ENCODE measurements around the gene ICE2.

DNA sequence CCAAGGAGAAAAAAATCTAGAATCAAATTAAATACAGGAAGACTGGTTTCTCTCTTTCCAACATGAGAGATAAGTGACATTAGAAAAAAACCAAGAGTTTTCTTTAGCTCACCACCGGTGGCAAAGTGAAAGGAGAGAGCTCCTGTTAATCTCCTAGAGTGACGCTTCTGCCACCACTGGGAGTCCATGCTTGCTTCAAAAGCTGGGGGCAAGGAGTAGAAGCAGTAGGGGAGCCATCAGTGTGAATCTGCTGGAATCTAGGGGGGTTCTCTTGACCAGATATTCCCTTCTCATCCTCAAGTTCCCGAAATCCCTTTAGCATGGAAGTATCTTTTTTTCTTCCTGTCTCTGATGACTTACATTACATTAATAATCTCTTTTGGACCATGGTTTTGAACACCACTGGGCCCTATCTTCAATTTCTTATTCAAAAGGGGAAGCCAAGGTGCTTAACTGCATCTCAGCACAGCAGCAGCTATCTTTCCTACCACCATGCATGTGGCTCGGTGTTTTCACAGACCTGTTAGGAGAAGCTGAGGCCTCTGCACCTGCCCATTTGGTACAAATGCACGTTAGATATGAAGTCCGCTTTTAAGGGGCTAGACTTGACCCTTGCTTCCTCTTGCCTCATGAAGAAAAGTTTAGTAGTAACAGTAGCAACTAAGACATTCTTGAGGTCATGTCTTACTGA lies 6.6 kb upstream of the ICE2 start:
- TF ChIP-seq FOXA1 (IDR thresholded peaks at IDR 0.05) (no peak), ZNF384 (IDR thresholded peaks at IDR 0.05) (no peak), FOXK2 (IDR thresholded peaks at IDR 0.05) (no peak), SUZ12 (IDR thresholded peaks at IDR 0.05) (no peak), SP1 (IDR thresholded peaks at IDR 0.05) (no peak), CTBP1 (IDR thresholded peaks at IDR 0.05; ENCODE audit: borderline replicate concordance) (no peak), NFRKB (IDR thresholded peaks at IDR 0.05) (no peak)

Measured in HEK293T (cell line).